Astrocyte of the cerebellum (primary cell): ENCODE data around the gene LIPC.

ENCODE experiments used
- DNase-seq: peaks from one replicate; pipeline ENCODE4 v3.0.0-alpha.2; 2011; ENCODE audit warnings: low read depth
- H3K4me3 ChIP-seq: 2 replicates; pipeline ENCODE4 v1.5.1; 2011; ENCODE audit warnings: mild to moderate bottlenecking, low read depth, low read length, moderate library complexity
- in situ Hi-C: cut with HindIII; loops from 2 replicates; pipeline ENCODE4 v1.10.0; 2017; ENCODE audit warnings: low sequenced_read_pairs
- TF ChIP-seq, protein P1 (sequence below): IDR thresholded peaks from 2 replicates; pipeline ENCODE4 v1.5.1; 2012; ENCODE audit warnings: low read length, low read depth, moderate library complexity, mild to moderate bottlenecking; ENCODE audit errors: missing control alignments

LIPC gene

DNA sequence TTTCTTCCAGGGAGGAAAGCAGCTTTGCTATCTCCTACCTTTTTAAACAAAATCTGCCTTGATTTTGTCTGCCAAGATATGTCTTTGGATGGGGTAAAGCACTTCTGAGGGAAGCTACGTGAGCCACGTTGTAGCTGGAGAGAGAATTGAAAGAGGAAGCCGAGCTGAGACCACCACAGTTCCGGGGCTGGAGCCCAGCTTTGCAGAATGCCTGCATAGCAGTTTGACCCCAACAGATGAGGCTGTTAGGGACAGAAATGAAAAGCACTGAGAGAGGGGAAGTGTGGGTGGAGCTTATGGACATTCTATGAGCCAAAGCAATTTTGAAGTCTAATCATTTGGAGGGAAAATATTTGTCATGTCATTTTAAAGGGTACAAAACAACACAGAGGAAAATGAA, 45.4 kb downstream of the LIPC start:
- in situ Hi-C loops = no loop called here
- no peak for DNase-seq
- TF ChIP-seq, protein P1, sequence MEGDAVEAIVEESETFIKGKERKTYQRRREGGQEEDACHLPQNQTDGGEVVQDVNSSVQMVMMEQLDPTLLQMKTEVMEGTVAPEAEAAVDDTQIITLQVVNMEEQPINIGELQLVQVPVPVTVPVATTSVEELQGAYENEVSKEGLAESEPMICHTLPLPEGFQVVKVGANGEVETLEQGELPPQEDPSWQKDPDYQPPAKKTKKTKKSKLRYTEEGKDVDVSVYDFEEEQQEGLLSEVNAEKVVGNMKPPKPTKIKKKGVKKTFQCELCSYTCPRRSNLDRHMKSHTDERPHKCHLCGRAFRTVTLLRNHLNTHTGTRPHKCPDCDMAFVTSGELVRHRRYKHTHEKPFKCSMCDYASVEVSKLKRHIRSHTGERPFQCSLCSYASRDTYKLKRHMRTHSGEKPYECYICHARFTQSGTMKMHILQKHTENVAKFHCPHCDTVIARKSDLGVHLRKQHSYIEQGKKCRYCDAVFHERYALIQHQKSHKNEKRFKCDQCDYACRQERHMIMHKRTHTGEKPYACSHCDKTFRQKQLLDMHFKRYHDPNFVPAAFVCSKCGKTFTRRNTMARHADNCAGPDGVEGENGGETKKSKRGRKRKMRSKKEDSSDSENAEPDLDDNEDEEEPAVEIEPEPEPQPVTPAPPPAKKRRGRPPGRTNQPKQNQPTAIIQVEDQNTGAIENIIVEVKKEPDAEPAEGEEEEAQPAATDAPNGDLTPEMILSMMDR = no peak
- no peak overlapping the region for H3K4me3 ChIP-seq

DNA sequence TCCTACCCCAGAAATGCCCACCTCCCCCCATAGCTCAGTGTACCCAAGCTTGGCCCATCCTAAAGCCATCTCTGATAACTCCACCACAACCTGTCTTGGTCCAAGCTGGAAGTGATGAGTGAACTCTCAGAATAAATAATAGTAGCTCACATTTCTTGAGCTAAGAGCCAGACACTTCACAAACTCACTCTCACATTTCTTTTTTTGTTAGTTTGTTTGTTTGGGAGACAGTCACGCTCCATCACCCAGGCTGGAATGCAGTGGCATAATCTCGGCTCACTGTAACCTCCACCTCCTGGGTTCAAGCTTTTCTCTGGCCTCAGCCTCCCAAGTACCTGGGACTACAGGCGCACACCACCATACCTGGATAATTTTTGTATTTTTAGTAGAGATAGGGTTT, 46.2 kb downstream of the LIPC start:
- no peak for DNase-seq
- H3K4me3 ChIP-seq = no peak overlapping the region
- in situ Hi-C loops = no loop called here
- TF ChIP-seq, protein P1 = no peak

DNA sequence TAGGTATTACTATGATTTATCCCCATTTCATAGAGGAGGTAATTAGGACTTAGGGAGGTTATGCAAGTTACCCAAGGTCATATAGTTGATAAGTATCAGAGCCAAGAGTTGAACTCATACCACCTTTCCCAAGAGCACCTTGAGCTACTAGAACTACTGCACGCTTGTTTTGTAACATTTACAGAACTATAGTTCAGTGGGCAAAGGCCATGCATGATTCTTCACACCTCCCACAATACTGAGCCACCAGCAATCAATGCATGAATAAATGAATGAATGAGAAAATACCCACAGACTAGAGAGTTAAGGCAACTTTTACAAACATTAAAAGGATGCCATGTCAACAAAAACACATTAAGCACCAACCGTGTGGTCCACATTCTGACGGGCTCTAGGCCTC, 46.8 kb downstream of the LIPC start:
- TF ChIP-seq, protein P1 = no peak
- no peak for DNase-seq
- H3K4me3 ChIP-seq = no peak overlapping the region
- in situ Hi-C loops = no loop called here

DNA sequence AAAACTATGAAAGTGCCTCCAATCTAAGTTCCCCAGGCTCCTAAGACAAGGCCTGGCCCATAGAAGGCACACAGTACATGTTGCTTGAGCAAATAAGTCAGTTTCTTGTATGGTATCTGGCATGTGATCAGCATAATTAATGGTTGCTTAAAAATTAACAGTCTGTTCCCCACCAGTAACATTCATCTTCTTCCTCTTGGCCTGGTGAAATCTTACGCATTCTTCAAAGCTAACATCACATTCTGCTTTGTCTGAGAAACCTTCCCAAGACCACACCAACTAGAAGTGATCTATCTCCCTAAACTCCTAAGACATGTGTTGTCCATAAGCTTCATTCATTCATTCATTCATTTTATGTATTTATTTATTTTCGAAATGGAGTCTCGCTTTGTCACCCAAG, 48.1 kb downstream of the LIPC start:
- TF ChIP-seq, protein P1 = no peak
- in situ Hi-C loops = no loop called here
- H3K4me3 ChIP-seq = no peak overlapping the region
- DNase-seq = no peak

DNA sequence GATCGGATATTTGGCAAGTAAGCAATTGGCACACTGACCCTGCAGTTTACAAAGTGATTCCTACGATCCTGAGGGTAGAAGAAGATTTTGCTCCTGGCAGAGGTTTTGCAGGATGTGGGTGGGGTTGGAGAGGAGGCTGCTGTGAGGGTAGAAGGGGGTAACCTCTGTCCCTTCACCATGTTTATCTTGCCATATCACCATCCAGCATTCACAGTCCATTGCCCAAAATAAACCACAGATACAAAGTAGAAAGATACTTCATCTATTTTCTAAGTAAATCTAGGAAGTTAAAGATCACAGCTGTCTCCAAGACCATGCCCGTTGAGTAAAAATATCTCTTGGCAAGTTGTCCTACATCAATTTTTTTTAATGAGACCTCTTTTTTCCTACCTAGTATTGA, 51.6 kb downstream of the LIPC start:
- no peak for DNase-seq
- in situ Hi-C loops = no loop called here
- no peak overlapping the region for H3K4me3 ChIP-seq
- TF ChIP-seq, protein P1 = no peak

DNA sequence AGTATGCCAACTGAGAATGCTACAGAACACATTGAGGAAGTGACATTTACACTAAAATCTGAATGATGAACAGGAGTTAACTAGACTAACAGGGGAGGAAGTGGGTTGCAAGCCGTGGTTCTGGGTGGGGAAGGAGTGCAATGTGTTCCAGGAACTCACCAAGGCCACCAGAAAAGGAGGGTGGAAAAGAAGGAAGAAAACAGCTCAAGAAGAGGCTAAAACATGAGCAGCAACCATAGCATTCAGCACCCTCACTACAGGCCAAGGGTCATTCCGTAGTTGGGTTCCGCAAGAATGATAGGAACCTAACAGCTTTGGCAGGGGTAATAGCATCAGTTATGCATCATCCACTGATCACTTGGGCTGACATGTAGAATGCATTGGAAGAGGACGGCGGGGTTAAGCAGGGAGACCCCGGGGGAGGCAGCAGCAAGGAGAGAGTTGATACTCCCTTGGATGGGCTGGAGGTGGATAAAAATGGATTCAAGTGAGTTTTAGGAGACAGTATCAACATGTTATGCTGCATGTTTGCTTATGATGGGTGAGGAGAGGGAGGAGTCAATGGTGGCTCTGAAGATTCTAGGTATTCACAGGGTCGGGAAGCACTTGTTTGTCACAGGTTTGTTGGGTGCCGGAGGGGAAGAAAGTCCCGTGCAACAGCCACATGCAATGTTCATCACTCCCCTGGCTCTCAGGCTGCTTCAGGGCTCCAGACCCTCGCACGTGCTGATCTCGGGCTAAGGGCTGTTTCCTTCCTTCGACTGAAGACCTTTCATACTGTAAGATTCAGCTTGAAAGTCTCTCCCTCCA, 53.2 kb downstream of the LIPC start:
- TF ChIP-seq, protein P1 = no peak
- in situ Hi-C loops = no loop called here
- DNase-seq = no peak
- no peak overlapping the region for H3K4me3 ChIP-seq
